GM21723 (cell line): ENCODE results near the gene EXOC6B.

Experiments used
- ATAC-seq: cut with Tn5 transposase; IDR thresholded peaks from one replicate; pipeline ENCODE4 v1.9.1; 2021; ENCODE audit warnings: mild to moderate bottlenecking, moderate library complexity; ENCODE audit not compliant: unreplicated experiment

EXOC6B gene

DNA sequence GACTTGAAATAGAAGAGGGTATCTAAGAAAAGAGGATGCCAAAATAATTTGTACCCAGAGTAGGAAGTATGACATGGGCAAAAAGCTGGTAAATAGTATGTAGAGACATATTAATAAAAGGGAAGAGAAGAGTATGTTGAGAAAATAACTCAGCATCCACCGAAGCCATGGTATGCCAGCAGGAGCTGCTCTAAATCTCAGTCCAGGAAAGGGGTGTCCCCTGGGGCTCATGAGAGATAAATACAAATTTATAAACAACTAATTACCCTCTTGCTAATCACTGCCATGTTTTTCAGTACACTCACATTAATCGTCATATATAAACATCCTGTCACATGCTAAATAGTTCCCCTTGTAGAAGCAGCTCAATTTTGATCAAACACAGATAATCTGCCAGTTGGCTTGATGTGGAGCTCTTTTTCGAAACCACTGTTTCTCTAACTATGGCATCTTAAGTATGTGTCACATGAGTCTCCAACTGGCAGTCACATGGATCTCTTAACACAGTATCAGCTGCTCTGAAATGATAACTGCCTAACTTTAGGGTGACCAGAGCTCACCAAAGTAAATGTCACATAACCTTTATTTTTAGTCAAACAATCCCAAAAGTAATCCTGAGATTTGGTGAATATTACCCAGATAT, 31.9 kb downstream of the EXOC6B start:
- ATAC-seq, result no peak

DNA sequence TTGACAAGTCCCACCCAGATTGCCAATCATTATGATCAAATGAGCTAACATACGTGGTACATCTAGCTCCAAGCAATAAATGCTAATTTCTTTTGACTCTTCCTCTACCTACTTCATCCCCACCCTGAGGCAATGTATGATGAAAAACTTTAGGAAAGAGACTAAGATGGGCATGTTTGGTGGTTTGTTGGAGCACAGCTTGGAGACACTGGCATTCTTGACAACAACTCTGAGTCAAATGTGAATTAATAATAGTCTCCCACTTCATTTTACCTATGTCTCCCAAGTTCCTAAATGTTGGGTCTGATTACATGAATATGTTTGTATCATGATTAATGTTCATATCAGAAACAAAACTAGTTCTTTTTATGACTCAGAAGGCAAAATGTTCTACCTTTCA, 36.6 kb downstream of the EXOC6B start:
- ATAC-seq, result no peak

DNA sequence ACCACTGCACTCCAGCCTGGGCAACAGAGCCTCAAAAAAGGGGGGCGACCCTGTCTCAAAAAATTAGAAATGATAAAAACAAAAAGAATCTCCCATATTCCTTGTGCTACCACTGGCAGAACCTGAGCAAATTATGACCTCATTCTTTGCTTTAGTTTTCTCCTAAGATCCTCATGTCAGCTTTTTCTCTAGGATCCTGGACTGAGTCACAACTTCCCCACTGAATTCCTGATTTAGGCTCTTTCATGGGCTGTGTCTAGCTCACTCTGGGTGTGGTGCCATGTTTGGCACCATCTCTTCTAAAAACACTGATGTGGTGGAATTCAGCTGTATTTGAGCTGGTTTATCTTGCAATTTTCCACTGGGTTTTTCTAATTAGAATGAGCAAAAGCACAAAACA, 37.1 kb downstream of the EXOC6B start:
- ATAC-seq, result no peak

DNA sequence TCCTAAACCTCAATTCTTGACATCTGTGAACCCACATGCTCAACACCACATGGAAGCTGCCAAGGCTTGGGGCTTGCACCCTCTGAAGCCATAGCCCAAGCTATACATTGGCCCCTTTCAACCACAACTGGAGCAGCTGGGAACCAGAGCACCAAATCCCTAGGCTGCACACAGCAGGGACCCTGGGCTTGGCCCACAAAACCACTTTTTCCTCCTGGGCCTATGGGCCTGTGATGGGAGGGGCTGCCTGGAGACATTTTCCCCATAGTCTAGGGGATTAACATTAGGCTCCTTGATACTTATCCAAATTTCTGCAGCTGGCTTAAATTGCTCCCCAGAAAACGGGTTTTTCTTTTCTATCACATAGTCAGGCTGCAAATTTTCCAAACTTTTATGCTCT, 40.3 kb downstream of the EXOC6B start:
- no peak for ATAC-seq

DNA sequence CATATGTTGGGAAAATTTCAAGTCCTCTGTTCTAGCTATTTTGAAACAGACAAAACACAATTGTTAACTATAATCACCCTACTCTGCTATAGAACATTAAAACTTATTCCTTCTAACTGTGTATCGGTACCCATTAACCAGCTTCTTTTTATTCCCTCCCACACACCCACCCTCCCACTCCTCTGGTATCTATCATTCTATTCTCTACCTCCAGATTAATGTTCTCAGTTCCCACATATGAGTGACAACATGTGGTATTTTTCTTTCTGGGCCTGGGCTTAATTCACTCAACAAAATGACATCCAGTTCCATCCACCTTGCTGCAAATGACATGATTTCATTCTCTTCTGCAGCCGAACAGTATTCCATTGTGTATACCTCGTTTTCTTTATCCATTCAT, 43.3 kb downstream of the EXOC6B start:
- ATAC-seq, result no peak

DNA sequence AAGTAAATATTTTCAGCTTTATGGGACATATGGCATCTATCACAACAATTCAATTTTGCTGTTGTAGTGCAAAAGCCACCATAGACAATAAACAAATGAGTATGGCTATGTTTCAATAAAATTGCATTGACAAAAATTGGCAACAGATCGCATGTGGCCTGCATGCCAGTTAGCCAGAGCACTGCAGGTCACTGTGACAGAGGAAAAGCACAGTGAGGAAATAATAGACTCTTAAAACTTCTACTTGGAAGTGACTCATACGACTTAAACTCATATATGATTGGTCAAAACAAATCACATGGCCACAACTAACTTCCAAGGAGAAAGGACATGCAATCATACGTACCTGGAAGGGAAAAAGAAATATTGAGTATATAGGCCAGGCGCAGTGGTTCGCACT, 44.4 kb downstream of the EXOC6B start:
- ATAC-seq, result no peak

DNA sequence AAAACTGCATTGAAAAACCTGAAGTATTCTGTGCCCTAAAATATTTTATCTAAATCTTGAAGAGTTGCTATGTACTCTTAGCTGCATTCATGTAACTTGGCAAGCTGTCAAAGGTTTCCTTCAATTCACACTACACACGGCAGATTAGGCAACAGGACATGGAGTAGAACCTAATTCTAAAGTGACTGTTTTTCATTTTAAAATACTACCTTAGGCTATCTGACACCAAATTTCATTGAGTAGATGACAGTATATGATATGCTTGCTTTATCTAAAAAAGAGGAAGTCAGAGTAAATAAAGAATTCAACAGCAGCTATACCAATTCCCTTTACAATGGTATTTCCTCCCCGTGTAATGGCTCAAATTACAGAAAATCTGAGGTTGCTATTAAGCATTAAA, 45.4 kb downstream of the EXOC6B start:
- ATAC-seq, result no peak

DNA sequence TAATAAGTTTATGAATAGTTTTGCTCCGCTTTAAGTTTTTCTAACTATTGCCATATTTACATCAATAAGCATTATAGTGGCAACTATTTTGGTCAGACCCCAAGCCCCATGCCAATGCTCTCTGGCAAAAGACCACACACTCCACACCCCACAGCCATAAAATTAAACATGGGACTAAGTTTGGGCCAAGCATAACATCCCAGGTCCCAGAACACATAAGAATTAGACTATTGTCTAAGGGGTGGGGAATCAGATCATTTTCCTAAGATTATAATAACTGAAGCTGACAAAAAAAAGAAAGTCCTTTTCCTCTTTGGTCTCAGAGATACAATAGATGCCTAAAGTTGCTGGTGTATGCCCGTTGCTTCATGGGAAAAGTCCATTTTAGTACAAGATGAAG, 46.3 kb downstream of the EXOC6B start:
- no peak for ATAC-seq

DNA sequence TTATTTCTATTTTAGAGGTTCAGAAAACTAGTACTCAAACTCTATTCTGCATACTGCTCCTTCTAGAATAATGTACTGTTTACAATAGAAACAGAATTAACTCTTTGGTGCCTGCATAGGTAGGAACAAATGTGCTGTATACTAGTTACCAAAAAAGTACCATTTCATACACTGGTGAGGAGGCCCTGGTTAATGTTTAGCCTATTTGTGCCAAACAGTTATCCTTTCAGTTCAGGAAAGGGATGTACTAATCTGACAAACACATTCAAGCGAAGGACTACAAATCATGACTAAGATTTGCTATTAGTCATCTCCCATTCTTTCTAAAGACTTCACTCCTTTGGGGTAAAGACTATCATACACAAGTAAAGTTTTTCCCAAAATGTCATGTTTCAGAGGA, 47.4 kb downstream of the EXOC6B start:
- no peak for ATAC-seq

DNA sequence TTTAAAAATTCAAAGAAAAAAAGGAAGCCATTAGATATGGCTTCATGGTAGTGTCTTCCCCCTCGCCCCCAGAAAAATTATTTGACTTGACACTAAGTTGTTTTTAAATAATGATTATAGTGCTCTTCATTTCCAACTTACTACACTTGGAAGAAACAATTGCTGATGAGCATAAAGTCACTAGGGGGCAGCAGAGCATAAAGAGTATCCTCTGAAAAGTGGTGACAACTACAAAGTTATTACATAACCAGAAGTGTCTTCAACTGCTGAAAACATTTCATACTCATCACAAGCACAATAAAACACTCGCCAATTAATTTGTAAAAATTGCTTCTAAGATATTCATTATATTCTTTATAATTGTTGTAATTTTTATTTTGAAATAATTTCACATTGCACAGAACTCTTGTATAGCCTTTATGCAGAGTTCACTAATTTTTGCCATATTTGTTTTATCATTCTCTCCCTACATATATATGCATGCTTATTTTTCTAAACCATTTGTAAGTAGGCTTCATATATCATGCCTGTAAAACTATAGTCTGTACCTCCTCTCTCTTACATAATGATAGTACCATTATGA, 54.9 kb downstream of the EXOC6B start:
- ATAC-seq, result peak; percentile 68

DNA sequence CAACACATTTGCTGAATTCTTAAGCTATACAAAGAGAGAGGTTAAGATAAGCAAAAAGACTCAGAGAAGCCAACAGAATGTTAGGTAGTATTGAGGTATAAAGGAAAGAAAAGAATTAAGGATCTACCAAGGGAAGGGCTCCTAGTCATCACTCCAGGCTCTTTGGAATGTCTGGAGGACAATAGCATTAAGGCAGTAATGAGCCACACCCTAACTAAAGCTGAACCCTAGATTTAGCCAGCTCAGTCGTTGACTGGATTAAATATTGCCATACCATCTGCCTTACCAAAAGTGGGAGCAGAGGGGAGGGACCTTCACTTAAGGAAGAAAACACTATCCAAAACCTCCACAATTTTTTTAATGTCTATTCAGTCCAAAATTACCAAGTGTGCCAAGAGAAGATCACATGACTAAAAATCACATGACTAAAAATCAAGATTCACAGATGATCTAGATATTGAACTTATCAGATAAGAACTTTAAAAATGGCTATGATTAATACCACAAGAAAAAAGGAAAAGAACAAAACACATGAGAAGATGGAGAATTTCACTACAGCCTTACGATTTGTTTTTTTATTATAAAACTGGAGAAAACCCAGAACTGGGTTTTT, 59.7 kb downstream of the EXOC6B start:
- no peak for ATAC-seq

DNA sequence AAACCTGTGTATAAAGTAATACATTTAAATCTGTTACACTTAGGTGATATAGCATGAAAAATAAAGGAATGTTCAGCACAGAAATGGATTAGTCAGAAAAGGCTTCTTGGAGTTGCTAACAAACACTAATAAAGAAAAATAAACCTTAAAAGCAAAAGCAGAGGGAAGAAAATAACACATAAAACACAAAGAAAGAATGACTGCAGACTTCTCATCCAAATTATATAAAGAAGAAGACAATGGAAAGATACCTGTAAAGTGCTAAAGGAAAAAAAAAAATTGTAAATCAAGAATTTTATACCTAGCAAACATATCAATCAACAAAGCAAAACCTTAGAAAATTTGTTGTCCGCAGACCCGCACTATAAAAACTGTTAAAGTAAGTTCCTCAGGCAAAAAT, 63.6 kb downstream of the EXOC6B start:
- no peak for ATAC-seq

DNA sequence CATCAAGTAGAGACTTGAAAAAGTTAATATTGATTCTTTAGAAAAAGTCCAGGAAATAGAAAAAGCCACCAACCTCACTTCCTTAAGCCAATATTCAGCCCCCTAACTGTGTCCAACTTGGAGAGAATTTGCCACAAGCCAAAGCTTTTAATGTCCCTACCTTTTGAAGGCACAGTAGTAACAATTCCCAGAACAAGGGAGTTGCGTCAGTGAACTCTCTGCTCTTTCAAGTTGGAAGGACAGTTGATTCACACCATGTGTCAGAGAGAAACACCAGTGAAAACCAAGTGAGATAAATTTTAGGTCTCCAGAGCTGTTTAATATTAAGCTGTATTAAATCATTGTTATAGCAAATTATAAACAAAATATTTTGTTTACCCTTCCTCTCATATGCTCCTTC, 66.1 kb downstream of the EXOC6B start:
- ATAC-seq, result no peak

DNA sequence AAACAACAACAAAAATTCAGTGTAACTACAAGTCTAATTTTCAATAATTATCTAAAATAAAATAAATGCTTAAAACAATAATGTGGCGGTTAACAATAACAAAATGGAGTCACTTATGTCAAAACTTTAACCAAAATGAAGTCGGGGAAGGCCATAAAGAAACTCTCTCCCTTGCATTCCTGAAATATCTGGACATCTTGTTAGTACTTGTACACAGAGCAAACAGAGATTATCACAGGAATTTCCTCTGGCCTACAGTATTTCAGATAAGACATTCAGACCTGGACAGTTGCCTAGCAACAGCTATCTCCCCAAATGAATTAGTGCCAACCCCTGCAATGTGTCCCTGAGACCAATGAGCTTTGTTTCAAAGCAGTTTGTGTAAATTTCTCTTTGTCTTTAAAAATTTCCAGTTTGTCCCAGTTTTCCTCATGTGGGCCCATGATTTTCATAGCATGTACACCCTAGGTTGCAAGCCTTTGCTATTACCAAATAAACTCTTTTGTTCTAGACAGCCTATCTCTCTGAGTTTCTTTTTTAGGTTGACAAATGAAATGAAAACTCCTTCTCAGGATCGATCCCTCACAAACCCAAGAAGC, 68.6 kb downstream of the EXOC6B start:
- no peak for ATAC-seq

DNA sequence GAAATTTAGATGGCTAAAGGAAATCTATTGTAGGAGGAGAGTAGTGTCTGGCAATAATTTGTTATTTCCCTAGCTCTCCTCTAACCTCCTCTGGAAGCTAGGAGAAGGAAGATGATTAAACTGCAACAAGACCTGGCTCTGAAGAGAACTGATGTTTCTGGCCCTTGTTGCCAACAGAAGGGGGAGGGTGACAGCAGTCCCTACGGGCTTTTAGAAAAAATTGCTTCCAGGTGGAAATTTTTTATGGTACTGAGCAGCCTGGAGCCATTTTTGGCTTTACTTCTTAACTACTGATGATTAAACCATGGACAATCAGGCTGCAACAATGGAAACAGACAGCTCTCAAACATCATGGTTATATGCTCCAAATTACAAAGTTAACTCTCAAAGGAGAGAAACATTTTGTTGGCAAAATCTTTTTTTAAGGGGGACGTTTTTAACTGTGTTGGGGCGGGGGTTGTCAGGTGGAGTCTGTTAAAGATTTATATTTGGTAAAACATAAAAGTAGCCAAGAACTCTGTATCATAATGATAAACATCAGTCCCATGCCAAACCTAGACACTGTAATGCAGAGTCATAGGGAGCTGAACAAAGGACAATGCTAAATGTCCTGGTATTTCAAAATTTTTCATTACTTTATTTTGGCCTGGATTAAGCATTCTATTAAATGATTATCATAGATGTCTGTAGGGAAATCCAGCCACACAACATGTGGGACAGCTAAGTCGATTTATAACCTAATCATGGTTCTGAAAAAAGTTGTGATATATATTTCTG, 70.0 kb downstream of the EXOC6B start:
- no peak for ATAC-seq

DNA sequence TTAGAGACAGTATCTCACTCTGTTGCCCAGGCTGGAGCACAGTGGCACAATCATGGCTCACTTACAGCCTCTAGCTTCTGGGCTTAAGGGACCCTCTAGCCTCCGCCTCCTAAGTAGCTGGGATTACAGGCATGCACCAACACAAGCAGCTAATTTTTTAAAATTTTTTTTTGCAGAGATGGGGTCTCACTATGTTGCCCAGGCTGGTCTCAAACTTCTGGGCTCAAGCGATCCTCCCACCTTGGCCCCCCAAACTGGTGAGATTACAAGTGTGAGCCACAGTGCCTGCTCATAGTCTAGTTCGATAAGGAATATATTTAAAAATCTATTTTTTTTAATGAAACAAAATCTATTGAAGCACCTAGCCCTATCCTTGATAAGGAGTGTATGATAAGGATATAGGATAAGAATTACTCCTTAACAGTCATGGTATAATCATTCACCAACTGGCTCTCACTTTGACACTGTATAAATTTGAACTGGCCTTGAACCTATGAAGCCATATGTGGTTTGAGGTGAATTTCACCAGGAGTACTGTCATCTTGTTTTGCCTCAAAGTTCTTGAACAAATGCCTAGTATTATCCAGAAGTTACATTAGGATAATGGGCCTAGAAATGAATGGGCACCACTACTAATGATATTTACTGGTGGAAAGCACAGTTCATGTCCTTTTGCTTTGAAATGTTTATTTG, 71.1 kb downstream of the EXOC6B start:
- no peak for ATAC-seq

DNA sequence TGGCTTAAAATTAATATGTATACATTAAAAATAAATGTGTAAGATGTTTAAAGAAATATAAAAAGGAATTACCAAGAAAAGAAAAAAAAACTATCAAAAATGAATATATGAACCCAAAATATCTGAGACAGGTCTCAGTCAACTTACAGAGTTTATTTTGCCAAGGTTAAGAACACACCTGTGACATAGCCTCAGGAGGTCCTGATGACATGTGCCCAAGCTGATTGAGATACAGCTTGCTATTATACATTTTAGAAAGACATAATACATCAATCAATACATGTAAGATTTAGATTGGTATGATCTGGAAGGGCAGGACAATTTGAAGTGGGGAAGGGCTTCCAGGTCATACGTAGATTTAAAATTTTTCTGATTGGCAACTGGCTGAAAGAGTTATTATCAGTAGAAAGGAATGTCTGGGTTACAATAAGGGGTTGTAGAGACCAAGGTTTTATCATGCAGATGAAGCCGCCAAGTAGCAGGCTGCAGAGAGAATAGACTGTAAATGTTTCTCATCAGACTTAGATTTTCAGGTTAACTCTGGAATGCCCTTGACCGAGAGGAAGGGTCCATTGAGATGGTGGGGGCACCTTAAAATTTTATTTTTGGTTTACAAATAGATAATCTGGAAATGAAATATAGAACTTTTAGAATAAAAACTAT, 74.7 kb downstream of the EXOC6B start:
- no peak for ATAC-seq

DNA sequence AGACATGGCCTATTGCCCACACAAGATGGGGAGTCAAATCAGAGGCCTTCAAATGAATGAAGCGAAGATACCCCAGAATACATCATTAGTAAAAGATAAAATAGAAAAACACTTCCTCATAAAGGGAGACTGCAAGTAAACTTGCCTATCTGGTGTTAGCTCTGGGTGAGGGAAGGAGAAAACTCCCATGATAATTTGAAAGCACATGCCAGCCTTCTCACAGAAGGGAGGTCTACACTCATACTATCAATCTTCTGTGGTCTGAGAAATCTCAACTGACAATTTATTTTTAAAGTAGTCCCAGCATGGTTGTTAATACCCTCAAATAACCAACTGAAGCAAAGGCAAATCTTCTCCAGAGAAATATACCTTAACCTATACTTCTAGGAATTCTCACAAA, 75.4 kb downstream of the EXOC6B start:
- ATAC-seq, result no peak

DNA sequence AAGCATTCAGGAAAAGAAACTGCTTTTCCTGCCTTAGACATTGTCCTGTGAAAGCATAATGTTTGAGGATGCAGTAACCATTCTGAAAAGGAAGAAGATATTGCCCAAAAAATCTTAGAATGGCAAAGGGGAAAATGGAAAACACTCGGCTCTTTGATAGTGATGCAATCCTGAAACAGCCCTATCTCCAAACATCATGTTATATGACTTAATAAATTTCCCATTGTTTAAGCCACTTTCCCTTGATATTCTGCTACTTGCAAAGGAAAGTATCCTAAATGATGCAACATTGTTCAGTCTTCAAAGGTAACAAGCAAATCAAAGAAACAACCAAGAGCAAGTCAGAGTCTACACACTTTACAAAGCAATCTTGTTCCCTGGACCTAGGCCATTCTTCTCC, 78.5 kb downstream of the EXOC6B start:
- ATAC-seq, result no peak

DNA sequence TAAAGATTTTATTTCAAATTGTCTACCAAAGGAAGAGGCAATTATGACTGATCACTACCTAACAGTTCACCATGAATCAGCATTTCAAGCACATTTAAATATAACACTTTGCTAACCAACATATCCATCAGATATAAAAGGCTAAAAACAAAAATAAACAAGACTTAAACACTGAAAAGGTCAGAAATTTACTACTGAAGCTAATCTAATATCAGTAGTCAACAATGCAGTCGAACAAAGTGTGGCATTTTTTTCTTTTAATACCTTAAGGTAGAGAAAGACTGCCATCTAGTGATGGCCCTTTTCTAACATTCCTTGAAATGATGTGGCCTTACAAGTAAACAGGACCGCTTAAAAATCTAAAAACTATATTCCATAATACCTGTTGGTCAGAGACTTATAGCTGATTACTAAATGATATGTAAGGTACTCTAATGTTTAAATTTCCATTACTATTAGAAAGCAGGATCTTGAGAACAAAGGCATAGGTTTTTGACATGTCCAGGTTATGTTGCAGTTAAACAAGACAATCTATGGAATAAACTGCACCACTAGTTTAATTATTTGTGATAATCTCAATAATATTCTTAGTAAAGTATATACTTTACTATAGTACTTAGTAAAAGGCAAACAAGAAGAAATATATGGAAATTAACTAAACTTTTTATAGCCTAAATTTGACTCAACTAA, 80.0 kb downstream of the EXOC6B start:
- ATAC-seq, result no peak
